22Rv1 (cell line): Measurements from ENCODE around the gene SPX.

Experiments used
- H3K27ac ChIP-seq: fragments of 450-650 bp; 2 replicates; pipeline ENCODE4 v1.5.1; 2017
- ZFX ChIP-seq: fragments of 450-650 bp; IDR thresholded peaks from 2 replicates; pipeline ENCODE4 v1.6.1; 2017; ENCODE audit warnings: antibody characterized with exemption, borderline replicate concordance
- TF ChIP-seq, protein P1 (sequence below): fragments of 450-650 bp; IDR thresholded peaks from 2 replicates; pipeline ENCODE4 v1.5.1; 2017; ENCODE audit warnings: mild to moderate bottlenecking

The SPX gene

DNA sequence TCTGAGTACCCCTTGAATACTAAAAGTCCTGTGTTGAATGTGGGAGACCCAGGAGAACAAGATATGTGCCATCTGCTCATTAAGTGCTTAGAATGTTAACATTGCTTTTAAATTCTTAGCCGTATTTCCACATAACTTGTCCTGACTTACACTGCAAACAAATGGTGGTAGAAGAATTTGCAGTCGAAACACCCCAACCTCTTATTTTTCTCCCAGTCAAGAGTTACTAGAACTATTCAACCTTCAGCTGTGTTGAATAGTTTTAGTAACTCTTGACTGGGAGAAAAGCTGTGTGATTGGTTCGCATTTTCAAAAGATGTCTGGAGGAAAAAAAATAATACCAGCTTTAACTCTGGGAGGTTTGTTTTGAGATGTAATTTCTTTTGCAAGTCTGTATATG lies 7.6 kb upstream of the SPX start:
- TF ChIP-seq, protein P1, sequence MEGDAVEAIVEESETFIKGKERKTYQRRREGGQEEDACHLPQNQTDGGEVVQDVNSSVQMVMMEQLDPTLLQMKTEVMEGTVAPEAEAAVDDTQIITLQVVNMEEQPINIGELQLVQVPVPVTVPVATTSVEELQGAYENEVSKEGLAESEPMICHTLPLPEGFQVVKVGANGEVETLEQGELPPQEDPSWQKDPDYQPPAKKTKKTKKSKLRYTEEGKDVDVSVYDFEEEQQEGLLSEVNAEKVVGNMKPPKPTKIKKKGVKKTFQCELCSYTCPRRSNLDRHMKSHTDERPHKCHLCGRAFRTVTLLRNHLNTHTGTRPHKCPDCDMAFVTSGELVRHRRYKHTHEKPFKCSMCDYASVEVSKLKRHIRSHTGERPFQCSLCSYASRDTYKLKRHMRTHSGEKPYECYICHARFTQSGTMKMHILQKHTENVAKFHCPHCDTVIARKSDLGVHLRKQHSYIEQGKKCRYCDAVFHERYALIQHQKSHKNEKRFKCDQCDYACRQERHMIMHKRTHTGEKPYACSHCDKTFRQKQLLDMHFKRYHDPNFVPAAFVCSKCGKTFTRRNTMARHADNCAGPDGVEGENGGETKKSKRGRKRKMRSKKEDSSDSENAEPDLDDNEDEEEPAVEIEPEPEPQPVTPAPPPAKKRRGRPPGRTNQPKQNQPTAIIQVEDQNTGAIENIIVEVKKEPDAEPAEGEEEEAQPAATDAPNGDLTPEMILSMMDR = no peak

DNA sequence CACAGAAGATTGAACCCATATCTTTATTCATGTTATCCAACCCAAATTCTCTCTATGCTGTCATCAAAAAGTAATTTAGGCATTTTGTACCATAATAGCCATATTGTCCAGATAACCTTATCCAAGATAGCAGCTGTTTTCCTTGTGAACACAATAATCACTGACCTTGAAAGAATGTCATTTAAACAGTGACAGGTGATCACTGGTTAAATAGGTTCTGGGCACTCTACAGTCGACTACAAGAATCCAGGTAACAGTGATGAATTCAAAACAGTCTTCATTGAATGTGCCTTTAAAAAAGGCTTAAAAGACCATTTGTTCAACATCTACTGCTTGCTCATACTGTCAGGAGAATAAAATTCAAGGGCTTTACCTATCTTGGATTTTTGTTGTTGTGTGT lies 4.6 kb upstream of the SPX start:
- no peak for TF ChIP-seq ZFX
- TF ChIP-seq, protein P1 = no peak
- no peak overlapping the region for H3K27ac ChIP-seq

More for the DNA sequence above, 7.6 kb upstream of the SPX start:
- no peak overlapping the region for H3K27ac ChIP-seq

DNA sequence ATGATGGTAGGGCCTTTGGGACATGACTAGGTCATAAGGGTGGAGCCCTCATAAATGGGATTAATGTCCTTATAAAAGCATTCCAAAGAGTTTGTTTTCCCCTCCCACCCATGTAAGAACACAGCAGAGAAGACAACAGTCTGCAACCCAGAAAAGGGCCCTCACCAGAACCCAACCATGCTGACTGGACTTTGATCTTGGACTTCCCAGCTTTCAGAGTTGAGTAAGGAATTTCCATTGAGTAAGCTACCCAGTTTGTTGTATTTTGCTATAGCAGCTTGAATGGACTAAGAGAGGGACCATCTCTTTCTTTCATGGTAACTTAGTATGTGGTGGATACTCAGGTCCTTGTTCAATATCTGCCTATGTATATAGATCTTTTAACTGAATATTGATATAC lies 2.9 kb upstream of the SPX start:
- TF ChIP-seq, protein P1 = no peak
- TF ChIP-seq ZFX = no peak
- no peak overlapping the region for H3K27ac ChIP-seq

DNA sequence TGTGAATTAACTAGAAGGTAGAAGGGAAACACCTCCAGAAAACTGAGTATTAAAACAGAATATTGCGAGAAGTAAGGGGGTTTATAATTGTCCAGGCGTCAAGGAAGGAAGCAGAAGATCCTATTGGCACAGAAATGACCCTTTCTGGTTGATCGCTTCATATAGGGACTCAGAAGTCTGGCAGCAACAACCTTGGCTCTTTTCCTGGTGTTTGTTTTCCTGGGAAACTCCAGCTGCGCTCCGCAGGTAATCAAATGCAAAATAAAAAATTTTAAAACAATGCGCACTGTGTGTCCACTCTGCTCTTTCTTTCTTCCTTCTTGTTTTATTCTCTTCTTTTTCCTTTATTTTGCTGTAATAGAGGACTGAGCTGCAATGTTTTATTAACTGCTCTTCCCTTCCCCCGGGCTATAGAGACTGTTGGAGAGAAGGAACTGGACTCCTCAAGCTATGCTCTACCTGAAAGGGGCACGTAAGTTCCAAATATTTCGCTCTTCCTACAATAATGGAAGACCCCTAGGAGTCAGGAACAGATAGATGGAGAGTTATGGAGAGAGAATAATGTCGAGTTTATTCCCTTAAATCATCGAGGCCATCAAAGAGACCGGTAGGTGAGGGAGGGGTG lies 737 bp downstream of the SPX start:
- H3K27ac ChIP-seq = no peak overlapping the region
- TF ChIP-seq, protein P1 = no peak
- no peak for TF ChIP-seq ZFX

DNA sequence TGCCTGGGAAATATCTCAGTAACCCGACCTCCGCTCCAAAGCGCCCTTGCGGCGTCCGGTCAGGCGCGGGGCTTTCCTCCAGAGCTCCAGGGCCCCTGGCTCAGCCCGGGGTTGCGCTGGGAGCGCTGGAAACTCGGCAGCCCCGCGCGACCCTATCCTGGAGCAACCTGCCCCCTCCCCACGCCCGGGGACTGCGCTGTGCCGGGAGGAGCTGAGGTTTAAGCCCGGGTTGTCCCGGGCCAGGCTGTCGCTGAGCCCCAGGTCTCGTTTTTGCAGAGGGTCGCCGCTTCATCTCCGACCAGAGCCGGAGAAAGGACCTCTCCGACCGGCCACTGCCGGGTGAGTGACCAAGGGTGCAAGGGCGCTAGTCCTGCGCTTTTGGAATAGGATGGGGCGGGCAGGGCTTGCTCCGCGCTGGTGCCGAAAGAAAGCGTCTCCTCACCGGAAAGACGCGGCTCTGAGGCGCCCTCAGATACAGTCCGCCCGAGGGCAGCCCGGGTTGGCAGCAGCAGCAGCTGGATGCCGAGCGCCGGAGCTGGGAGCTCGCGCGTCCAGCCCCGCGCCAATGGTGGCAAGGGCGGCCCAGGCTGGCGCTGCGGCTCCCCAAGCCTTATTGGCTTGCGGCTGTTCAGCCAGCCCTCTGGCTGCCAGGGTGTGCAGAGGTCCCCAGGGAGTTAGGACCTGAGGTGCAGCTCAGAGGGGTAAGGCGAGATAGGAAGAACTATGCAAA lies 1.5 kb downstream of the SPX start:
- H3K27ac ChIP-seq = no peak overlapping the region
- no peak for TF ChIP-seq ZFX
- TF ChIP-seq, protein P1 = no peak

DNA sequence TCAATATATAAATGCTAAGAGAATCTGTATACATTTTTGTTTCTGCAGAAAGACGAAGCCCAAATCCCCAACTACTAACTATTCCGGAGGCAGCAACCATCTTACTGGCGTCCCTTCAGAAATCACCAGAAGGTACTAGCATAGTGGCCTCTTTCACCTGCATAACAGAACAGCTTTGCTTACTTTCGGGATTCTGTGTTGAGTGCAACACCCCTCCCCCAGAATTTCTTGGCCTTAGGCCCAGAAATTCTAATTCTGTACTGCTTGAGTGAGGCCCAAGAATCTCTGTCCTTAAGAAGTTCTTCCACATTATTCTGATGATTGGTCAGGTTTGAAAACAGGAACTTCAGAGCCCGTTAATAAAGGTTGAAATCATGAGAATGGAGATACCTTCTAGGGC lies 2.9 kb downstream of the SPX start:
- TF ChIP-seq, protein P1 = no peak
- no peak for TF ChIP-seq ZFX
- no peak overlapping the region for H3K27ac ChIP-seq

DNA sequence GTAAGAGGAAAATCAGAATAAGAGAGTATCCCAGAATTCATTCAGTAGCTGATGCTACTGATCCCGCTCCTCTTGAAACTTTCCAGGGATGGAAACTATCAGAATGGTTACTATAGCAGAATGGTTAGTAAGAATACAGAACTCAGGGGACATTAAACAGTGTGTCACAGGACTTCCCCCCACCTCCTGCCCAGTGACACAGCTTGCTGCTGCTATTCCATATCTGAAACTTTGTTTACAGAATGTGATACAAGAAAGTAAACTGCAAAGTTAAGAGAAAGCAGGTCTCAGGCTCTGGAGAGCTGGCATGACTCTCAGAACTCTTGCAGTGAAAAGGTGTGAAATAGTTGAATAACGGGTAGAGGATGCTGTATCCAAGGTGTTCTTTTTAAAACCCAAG lies 3.4 kb downstream of the SPX start:
- H3K27ac ChIP-seq = no peak overlapping the region
- TF ChIP-seq ZFX = no peak
- TF ChIP-seq, protein P1 = no peak
